Common myeloid progenitor, CD34-positive (primary cell): Measurements from ENCODE around the gene C4orf50.
A peak's percentile ranks its signal among the peaks of the same experiment; 100 is the strongest.

Experiments used
- CTCF ChIA-PET: fragments of 350-600 bp; sonication (Branson Sonifier 250); formaldehyde crosslinking; loops from one replicate; lab custom pipeline; 2021; ENCODE audit warnings: antibody characterized with exemption; lab: Charles Lee
- POLR2A ChIA-PET: fragments of 350-600 bp; sonication (Branson Sonifier 250); formaldehyde crosslinking; loops from one replicate; lab custom pipeline; 2021; ENCODE audit warnings: antibody characterized with exemption; lab: Charles Lee
- DNase-seq, 3 donors: peaks; one replicate each; pipeline versions ENCODE4 v3.0.0 to v3.0.0-alpha.2; 2013
- H3K27ac ChIP-seq, 2 experiments: 1 replicate in 1 of 2; 2 replicates in 1 of 2; pipeline ENCODE4 v1.7.0; 2013; ENCODE audit warnings: inconsistent platforms in 2 of 2, low read length in 2 of 2, mild to moderate bottlenecking in 2 of 2, low read depth in 1 of 2, moderate library complexity in 1 of 2; ENCODE audit not compliant: severe bottlenecking in 2 of 2, insufficient read depth in 1 of 2, poor library complexity in 1 of 2
- H3K27me3 ChIP-seq, 5 experiments: replicated peaks in 2 of 5; 1 replicate in 3 of 5; 2 replicates in 2 of 5; pipeline versions ENCODE4 v1.6.1 to v1.7.0; 2013; ENCODE audit warnings: low read length in 4 of 5, mild to moderate bottlenecking in 2 of 5, moderate library complexity in 2 of 5, inconsistent platforms in 1 of 5; ENCODE audit not compliant: insufficient read depth in 5 of 5, control insufficient read depth in 4 of 5
- H3K36me3 ChIP-seq, 4 experiments: 1 replicate in 2 of 4; 2 replicates in 2 of 4; pipeline versions ENCODE4 v1.6.1 to v1.7.0; 2013; ENCODE audit warnings: low read length in 3 of 4, control low read depth in 1 of 4, mild to moderate bottlenecking in 1 of 4; ENCODE audit not compliant: control insufficient read depth in 4 of 4, insufficient read depth in 4 of 4
- H3K4me1 ChIP-seq, 4 experiments: 1 replicate in 3 of 4; 2 replicates in 1 of 4; pipeline versions ENCODE4 v1.6.1 to v1.7.1; 2013; ENCODE audit warnings: low read length in 3 of 4, mild to moderate bottlenecking in 3 of 4, control low read depth in 1 of 4, inconsistent platforms in 1 of 4, moderate library complexity in 1 of 4; ENCODE audit not compliant: control insufficient read depth in 4 of 4, insufficient read depth in 4 of 4; ENCODE audit errors: control extremely low read depth in 1 of 4
- H3K4me3 ChIP-seq, 7 experiments: 1 replicate in 4 of 7; 2 replicates in 3 of 7; pipeline versions ENCODE4 v1.5.1 to v1.7.0; 2013; ENCODE audit warnings: mild to moderate bottlenecking in 7 of 7, low read length in 6 of 7, moderate library complexity in 6 of 7, inconsistent platforms in 2 of 7, low read depth in 2 of 7, control low read depth in 1 of 7; ENCODE audit not compliant: insufficient read depth in 4 of 7, control insufficient read depth in 1 of 7; ENCODE audit errors: extremely low read depth in 1 of 7
- H3K9me3 ChIP-seq, 5 experiments: 1 replicate in 4 of 5; 2 replicates in 1 of 5; pipeline versions ENCODE4 v1.6.1 to v1.7.1; 2013; ENCODE audit warnings: low read length in 4 of 5, mild to moderate bottlenecking in 2 of 5, inconsistent platforms in 1 of 5, low read depth in 1 of 5, moderate library complexity in 1 of 5; ENCODE audit not compliant: control insufficient read depth in 4 of 5, insufficient read depth in 2 of 5; ENCODE audit errors: control extremely low read depth in 1 of 5
- WGBS: methylation state at CpG from one replicate; pipeline ENCODE4 v1.1.5; 2013; ENCODE audit not compliant: insufficient coverage; 5-methylcytosine and 5-hydroxymethylcytosine counted together

The C4orf50 gene

DNA sequence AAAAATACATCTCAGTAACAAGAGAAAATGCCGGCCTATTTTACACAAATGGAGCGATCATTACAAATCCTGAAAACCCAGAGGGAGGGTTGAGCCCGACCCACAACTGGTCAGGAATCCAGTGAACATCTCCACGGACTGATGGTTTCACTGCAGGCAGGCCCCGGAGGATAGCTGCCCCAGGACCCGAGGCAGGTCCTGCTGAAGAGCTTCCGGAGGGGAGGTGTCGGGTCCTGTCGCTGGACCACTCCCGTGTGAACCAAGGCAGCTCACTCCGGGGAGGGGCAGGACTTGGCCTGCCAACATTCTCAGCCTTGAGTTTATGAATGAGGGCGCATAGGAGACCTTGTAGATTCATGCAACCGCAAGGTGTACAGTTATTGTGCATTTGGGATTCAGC, 120.6 kb downstream of the C4orf50 start:
- H3K4me3 ChIP-seq = no peak overlapping the region
- POLR2A ChIA-PET = no interaction called here
- 91% methylated on average over 13 of the region's 13 CpGs for WGBS
- DNase-seq = no peak
- no peak overlapping the region for H3K27ac ChIP-seq
- H3K36me3 ChIP-seq = no peaks in the 10 kb centered on the region
- H3K9me3 ChIP-seq = peaks cover 0 to 9% (median 2%) of the 10 kb centered on the region in 5 experiments
- H3K27me3 ChIP-seq = peaks cover 0 to 91% (median 33%) of the 10 kb centered on the region in 5 experiments
- H3K4me1 ChIP-seq = peaks cover 0 to 3% (median under 1%) of the 10 kb centered on the region in 4 experiments
- CTCF ChIA-PET = no interaction called here

DNA sequence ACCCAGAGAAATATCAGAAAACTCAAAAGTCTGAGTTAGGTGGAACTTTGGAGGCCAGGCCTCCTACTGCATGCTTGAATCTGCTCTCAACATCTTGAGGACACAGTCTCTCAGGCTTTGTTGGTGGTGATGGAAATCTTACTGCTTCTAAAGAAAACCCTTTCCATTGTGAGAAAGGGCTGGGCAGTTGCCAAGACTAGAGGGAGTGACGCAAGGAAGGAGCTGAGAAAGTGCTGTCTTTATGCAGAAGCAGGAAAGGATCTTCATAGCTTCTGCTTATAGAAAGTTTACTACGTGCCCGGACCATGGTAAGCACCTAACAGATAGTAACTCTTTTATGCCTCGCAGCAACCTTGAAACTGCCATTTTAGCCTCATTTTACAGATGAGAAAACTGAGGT, 122.9 kb downstream of the C4orf50 start:
- POLR2A ChIA-PET = no interaction called here
- peaks cover 0 to 94% (median 48%) of the 10 kb centered on the region in 5 experiments for H3K27me3 ChIP-seq
- no peak for DNase-seq
- H3K4me3 ChIP-seq = no peak overlapping the region
- peaks cover 0 to 11% (median 5%) of the 10 kb centered on the region in 5 experiments for H3K9me3 ChIP-seq
- 88% methylated on average over 4 of the region's 4 CpGs for WGBS
- no peaks in the 10 kb centered on the region for H3K36me3 ChIP-seq
- CTCF ChIA-PET = no interaction called here
- H3K4me1 ChIP-seq = peaks cover 0 to 10% (median 2%) of the 10 kb centered on the region in 4 experiments
- H3K27ac ChIP-seq = no peak overlapping the region

DNA sequence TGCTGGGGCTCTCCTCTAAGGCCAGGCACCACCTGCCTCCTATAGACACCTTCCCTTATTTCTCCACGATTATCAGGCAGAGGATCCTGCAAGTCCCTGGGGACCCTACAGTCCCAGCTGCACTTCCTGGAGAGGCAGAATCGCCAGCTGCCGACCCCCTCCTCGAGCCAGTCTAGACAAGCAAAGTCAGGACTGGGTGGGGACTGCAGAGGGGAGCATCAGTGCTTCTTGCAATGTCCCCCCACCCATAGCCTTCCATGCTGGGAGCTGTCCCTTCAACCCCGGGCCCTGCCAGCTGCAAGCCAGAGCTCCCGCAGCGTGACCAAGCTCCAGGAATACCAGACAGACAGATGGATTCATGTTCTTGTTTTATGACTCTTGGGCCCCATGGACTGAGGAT, 124.0 kb downstream of the C4orf50 start:
- ChIA-PET CTCF (interaction anchor here (1.4 kb wide), 1 partner anchor 13 kb away, joined by 4 read pairs; no protein-coding TSS in a partner anchor), POLR2A (no interaction called here)
- Histone ChIP-seq H3K27me3 (peaks cover 0 to 94% (median 55%) of the 10 kb centered on the region in 5 experiments), H3K27ac (no peak overlapping the region), H3K4me3 (no peak overlapping the region), H3K4me1 (peaks cover 0 to 14% (median 2%) of the 10 kb centered on the region in 4 experiments), H3K36me3 (no peaks in the 10 kb centered on the region), H3K9me3 (peaks cover 0 to 11% (median 5%) of the 10 kb centered on the region in 5 experiments)
- whole genome bisulfite sequencing = 40% methylated on average over 7 of the region's 7 CpGs
- no peak for DNase-seq

DNA sequence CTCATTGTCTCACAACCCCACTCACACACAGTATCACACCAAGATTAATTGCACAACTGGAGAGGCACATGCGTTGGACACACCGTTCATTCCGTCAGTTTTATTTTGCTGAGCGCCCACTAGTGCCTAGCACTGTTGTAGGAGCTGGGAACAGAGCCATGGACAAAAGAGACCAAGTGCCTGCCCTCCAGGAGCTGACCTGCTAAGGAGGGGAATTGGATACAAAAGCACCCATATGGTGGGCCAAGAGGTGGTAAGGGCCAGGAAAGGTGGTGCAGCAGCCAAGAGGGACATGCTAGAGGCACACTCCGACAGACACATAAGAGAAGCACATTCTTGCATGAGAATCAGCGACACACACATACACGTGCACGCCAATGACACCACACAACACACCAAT, 124.6 kb downstream of the C4orf50 start:
- ChIA-PET CTCF (interaction anchor here (1.4 kb wide), 1 partner anchor 12 kb away, joined by 4 read pairs; no protein-coding TSS in a partner anchor), POLR2A (no interaction called here)
- DNase-seq = no peak
- H3K27me3 ChIP-seq = peaks cover 0 to 97% (median 55%) of the 10 kb centered on the region in 5 experiments
- H3K27ac ChIP-seq = no peak overlapping the region
- no peaks in the 10 kb centered on the region for H3K36me3 ChIP-seq
- no peak overlapping the region for H3K4me3 ChIP-seq
- H3K4me1 ChIP-seq = peaks cover 0 to 17% (median 2%) of the 10 kb centered on the region in 4 experiments
- peaks cover 0 to 11% (median 5%) of the 10 kb centered on the region in 5 experiments for H3K9me3 ChIP-seq
- whole genome bisulfite sequencing = 78% methylated on average over 8 of the region's 8 CpGs

DNA sequence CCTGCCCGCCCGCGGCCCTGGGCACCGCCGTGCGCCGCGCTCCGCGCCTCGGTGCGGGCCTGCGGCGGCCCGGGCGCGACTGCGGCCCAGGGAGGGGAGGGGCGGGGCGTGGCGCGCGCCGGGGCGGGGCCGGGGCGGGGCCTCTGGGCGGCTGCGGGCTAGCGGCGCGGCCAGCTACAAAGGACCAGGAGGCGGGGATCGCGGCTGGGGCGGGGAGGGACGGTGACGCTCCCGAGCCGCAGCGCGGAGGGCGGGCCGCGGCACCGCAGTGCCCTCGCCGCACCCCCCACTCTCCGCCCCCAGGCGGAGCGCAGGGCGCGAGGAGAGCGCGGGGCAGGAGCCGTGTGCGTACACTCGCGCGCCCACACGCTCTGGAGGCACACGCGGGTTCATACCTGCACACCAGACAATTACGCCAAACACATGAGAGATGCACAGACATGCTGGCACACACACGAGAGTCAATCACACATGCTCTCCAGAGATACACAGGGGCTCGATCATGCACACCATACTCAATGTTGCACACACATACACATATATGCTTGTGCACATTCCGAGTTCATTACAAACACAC, 125.1 kb downstream of the C4orf50 start, which contains the start of gene CRMP1:
TSS of gene CRMP1 (minus strand) at position 83 of the 577 bp plus-strand sequence. CDS start 117 bp downstream, outside the sequence.
- Histone ChIP-seq H3K27ac (no peak within 1 kb of the TSS), H3K4me1 (peaks cover 0 to 21% (median 4%) of the 10 kb centered on the region in 4 experiments), H3K36me3 (no peaks in the 10 kb centered on the region), H3K4me3 (peak within 1 kb of the TSS in 1 of 7 experiments; percentile 26), H3K27me3 (peaks cover 0 to 98% (median 54%) of the 10 kb centered on the region in 5 experiments), H3K9me3 (peaks cover 0 to 11% (median 5%) of the 10 kb centered on the region in 5 experiments)
- ChIA-PET CTCF (no interaction called here), POLR2A (no interaction called here)
- DNase-seq = peak in 2 of 3 donors; percentile 9 to 21
- 10% methylated on average over 35 of the region's 67 CpGs for WGBS

DNA sequence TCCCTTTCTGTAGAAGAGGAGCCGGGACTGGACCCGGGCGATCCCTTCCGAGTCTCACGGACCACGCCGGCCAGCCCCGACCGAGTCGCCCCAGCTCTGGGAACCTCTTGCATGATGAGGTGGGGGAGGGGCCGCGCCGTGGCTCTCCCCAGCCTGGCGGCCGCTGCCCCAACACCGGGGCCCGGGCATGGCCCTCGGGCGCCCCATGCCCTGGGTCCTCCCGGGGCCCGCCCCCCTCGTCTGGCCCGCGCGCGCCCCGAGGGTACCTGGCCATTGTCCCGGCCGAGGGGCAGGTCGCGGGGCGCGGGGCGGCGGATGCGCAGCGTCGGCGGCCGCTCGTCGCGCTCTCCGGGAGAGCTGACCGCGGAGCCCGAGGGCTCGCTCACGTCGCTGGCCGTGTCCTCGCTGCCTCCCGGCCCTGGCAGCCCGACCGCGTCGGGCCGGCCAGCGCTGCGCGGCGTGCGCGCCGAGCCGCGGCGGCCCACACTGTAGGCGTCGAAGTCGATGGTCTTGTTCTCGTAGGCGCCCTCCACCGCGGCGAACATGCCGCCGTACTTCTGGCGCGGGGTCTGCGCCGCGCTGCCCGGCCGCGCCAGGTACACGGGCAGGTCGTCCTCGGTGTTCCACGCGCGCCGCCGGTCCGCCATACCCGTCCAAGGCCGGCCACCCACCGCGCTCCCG, 125.8 kb downstream of the C4orf50 start:
- H3K9me3 ChIP-seq = peaks cover 0 to 7% (median 5%) of the 10 kb centered on the region in 5 experiments
- peaks cover 0 to 25% (median 7%) of the 10 kb centered on the region in 4 experiments for H3K4me1 ChIP-seq
- peaks cover 0 to 98% (median 51%) of the 10 kb centered on the region in 5 experiments for H3K27me3 ChIP-seq
- ChIA-PET POLR2A (no interaction called here), CTCF (no interaction called here)
- DNase-seq = no peak
- peak overlapping the region in 1 of 7 experiments; percentile 26 for H3K4me3 ChIP-seq
- no peaks in the 10 kb centered on the region for H3K36me3 ChIP-seq
- no peak overlapping the region for H3K27ac ChIP-seq
- WGBS = 3% methylated on average over 83 of the region's 100 CpGs
